Measurements from ENCODE around the gene CCNH.
A peak's percentile ranks its signal among the peaks of the same experiment; 100 is the strongest.

Gene CCNH

GRCh38 chr5:87401626-87402025, 11.1 kb downstream of the CCNH start:
- DNase-seq: no peak

- DNase-seq: peak; percentile 34
Observed at GRCh38 chr5:87400305-87400899, 12.3 kb downstream of the CCNH start.

- no peak for DNase-seq
Observed at GRCh38 chr5:87399720-87400119, 13.0 kb downstream of the CCNH start.

GRCh38 chr5:87398981-87399614, 13.6 kb downstream of the CCNH start:
- no peak for DNase-seq

- DNase-seq: no peak
Observed at GRCh38 chr5:87394411-87395165, 18.1 kb downstream of the CCNH start.

- no peak for DNase-seq
Observed at GRCh38 chr5:87393331-87393730, 19.4 kb downstream of the CCNH start.

- no peak for DNase-seq
Observed at GRCh38 chr5:87392801-87393200, 19.9 kb downstream of the CCNH start.

GRCh38 chr5:87392170-87392569, 20.6 kb downstream of the CCNH start:
- no peak for DNase-seq

DNA sequence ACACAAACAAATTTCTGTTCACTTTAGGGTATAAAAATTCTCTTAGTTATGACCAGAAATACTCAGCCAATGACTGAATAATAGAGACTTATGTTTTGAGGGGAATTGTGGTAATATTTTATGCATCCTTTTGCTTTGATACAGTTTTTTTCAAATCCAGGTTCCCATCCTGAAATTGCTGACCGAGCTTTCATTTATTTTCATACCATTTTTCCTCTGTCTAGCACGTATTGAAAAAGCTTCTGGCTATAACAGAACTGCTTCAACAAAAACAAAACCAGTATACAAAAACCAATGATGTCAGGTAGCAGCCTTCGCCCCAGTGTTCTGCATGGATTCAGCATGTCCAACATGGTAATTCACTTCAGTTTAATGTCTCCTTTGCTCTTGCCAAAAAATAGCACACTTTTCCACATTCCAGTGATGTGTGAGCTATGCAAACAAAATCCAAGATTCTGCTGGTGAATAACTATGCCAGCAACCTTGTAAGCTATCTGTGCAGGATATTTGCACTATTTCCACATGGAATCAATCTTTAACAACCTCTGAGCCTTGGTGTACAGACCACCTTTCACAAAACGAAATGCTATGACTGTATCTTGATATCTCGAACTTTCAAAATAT, 22.0 kb downstream of the CCNH start:
- DNase-seq: no peak

DNA sequence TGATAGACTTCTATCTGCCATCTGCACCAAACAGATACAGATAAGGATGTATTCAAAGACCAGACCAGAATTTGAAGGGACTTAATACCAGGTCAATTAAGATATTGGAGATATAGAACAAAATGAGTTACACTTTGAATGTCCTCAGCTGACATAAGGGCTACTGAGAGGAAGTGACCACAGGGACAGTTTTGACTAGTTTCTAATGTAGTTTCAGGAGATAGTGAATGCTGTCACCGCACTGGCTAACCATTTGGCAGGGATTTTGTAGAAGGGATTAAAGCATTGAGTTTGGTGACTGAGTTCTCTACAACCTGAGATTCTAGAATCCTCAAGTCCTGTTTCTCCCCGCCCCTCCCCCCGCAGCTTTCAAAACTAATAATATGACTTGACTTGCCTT, 22.7 kb downstream of the CCNH start:
- no peak for DNase-seq

DNA sequence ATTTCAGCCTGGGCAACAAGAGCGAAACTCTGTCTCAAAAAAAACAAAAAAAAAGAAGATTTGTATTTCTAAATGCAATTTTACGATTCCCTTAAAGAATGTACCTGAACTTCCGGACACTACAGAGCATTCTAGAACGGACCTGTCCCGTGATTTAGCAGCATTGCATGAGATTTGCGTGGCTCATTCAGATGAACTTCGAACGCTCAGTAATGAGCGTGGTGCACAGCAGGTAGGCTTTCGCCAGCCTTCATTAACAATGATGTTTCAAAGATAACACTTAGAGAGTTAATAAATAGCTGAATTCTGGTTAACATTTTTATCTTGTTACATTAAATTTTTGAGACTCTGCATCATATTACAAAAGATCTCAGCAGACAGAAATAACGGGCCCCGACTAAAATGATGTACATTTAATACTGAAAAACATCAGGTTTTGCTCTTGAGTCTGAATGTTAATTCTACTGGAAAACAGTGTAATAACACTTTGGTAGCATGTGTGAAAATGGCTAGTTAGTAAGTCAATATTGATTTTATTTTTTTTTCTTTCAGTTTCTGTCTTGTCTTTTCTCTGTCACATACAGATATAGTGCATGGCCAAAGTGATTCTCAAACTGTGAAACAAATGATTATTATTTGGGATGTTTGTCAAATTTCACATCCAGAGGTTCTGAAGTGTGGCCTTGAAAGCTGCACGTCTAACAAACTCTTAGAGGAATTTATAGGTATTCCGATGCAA, 23.3 kb downstream of the CCNH start:
- DNase-seq: no peak

DNA sequence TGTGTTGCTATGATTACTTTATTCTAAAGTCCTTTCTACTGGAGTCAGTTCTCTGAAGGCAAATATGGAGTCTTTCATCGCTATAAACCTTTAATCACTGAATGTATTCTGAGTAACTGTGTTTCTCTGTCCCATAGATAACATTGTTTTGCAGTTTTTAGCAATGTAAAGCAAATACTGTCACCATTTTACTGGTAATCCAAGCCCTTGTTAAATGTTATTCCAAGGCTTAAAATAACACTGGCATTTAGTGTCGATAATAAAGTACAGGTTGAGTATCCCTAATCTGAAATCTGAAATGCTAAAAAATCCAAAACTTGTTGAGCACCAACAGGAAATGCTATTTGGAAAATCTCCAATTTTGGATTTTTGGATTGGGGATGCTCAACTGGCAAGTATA, 24.6 kb downstream of the CCNH start:
- no peak for DNase-seq

DNA sequence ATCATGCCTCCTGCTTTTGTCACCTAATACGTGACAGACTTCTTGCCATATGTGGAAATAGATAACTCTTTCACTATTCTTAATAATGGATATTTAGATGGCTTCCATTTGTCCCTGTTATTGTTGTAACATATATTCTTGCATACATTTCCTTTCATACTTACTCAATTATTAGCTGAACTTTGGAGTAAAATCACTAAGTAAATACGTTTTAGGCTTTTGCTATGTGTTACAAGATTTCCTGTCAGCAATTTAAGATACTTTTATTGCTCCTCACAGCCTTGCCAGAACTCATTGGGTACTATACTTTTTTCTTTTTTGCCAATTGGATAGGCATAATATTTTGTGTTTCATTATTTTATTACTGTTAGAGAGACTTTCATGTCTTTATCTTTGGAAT, 26.9 kb downstream of the CCNH start:
- DNase-seq: no peak

GRCh38 chr5:87383216-87383615, 29.5 kb downstream of the CCNH start:
- DNase-seq: no peak

DNA sequence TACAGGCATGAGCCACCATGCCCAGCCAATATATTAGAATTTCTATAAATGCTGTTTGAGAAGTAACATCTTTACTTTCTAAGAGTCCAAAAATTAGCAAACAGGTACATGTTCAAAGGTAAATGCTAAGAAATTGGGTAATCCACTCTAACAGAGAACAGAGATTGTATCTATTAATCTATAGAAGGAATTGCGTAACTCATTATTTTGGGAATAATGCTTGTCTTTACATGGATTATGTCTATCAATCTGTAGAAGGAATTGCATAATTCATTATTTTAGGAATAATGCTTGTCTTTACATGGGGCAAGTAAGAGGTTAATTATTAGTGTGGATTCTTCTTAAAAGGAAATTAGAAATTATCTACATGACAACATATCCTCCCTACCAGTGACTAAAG, 30.5 kb downstream of the CCNH start:
- DNase-seq: no peak

GRCh38 chr5:87372705-87373104, 40.0 kb downstream of the CCNH start:
- no peak for DNase-seq

DNA sequence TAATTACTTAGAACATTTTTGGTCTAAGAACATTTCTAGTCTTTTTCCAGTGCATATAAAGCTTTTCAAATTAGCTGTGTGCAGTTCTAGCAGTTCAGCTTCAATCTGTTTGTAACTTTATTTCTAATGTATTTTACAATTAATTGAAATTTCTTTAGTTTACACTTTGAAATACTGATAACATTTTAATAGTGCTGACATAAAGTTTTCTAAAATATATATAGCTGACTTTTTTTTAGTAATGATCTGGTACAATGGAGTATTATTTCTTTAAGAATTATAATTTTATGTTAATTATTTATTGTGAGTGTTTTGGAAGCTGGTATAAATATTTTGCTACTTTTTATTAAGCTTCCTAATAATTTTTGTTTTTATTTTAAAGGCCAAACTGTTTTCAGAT, 43.3 kb downstream of the CCNH start:
- no peak for DNase-seq

DNA sequence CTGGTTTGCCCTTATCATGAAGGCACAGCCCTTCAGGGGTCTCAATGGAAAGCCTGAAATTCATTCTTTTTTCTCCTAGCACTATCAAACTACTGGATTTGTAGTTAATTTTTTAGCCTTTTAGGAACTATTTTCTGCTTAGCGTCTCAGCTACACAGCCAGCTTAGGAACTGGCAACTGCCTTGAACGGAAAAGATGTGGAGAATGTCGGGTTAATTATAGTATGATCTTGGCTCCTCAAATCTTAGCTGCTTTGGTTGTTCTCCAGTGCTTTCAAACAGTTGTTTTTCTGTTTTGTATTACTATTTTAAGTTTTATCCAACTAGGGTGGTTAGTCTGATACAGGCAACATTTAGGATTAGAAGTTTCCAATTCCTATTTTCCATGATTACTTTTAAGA, 44.1 kb downstream of the CCNH start:
- DNase-seq: no peak

DNA sequence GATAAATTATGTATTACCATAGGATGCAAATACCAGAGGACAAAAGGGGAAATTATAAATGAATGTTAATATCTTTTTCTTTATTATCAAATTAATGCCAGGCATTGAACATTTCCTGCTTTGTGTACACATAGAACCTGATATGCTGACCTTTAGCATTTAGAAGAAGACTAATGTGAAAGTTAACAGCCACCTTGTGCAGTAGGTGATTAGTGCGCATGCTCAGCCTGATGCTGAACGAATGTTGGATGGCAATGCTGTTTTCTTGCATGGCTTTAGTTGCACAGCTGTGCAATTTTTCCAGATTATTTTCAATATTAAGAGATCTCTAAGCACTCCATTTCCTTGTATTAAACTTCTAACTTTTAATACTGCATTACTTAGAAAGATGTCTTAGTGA, 45.5 kb downstream of the CCNH start:
- no peak for DNase-seq

GRCh38 chr5:87361536-87362213, 51.1 kb downstream of the CCNH start:
- no peak for DNase-seq

GRCh38 chr5:87361031-87361445, 51.7 kb downstream of the CCNH start:
- no peak for DNase-seq

GRCh38 chr5:87360132-87360531, 52.6 kb downstream of the CCNH start:
- DNase-seq: no peak

GRCh38 chr5:87359106-87359505, 53.6 kb downstream of the CCNH start:
- DNase-seq: no peak

Measured in NCI-H2227 treated with DMSO at 0.1 percent for 48 hours (cell line).